Activated CD8-positive, alpha-beta memory T cell treated with anti-CD3 and anti-CD28 coated beads, Interleukin-2, amount 50 U/mL, for 1 hour (primary cell): ENCODE measurements around the gene SMARCA4.

ENCODE experiments used
- DNase-seq: peaks from one replicate; pipeline ENCODE4 v3.0.0-alpha.2; 2020; ENCODE audit errors: extremely low read depth

The SMARCA4 gene

GRCh38 chr19:10960314-10961072, at the start of gene SMARCA4:
Gene SMARCA4, plus strand, starts transcription at chr19:10961030. Its CDS starts 23,122 bp downstream, at chr19:10984152.
- DNase-seq, result peak; percentile 93

GRCh38 chr19:10911579-10912363, 49.1 kb upstream of the SMARCA4 start:
- no peak for DNase-seq

- DNase-seq, result no peak
These were observed 48.2 kb upstream of the SMARCA4 start for GRCh38 chr19:10912619-10913018.

GRCh38 chr19:10913716-10914340, 47.0 kb upstream of the SMARCA4 start:
- DNase-seq, result no peak

- DNase-seq, result no peak
These were observed 45.4 kb upstream of the SMARCA4 start for GRCh38 chr19:10915130-10916091.

- no peak for DNase-seq
These were observed 44.2 kb upstream of the SMARCA4 start for GRCh38 chr19:10916602-10917001.

- no peak for DNase-seq
These were observed 42.5 kb upstream of the SMARCA4 start for GRCh38 chr19:10918359-10918758.

GRCh38 chr19:10919352-10920287, 41.2 kb upstream of the SMARCA4 start:
- no peak for DNase-seq

GRCh38 chr19:10920288-10920655, 40.6 kb upstream of the SMARCA4 start:
- DNase-seq, result no peak

GRCh38 chr19:10920781-10921180, 40.0 kb upstream of the SMARCA4 start:
- no peak for DNase-seq

GRCh38 chr19:10921199-10921909, 39.5 kb upstream of the SMARCA4 start:
- no peak for DNase-seq

- DNase-seq, result no peak
These were observed 38.8 kb upstream of the SMARCA4 start for GRCh38 chr19:10921910-10922637.

- no peak for DNase-seq
These were observed 38.2 kb upstream of the SMARCA4 start for GRCh38 chr19:10922638-10923014.

- DNase-seq, result no peak
These were observed 37.3 kb upstream of the SMARCA4 start for GRCh38 chr19:10923260-10924112.

GRCh38 chr19:10924597-10924996, 36.2 kb upstream of the SMARCA4 start:
- no peak for DNase-seq

GRCh38 chr19:10927730-10928562, 32.9 kb upstream of the SMARCA4 start:
- no peak for DNase-seq
